Choroid plexus epithelial cell (primary cell): ENCODE measurements around the gene PARP16.

Experiments used
- DNase-seq: peaks from one replicate; pipeline ENCODE4 v3.0.0-alpha.2; 2010; ENCODE audit warnings: low read depth
- H3K4me3 ChIP-seq: 2 replicates; pipeline ENCODE4 v1.5.1; 2011; ENCODE audit warnings: low read depth, mild to moderate bottlenecking, control low read depth, low read length, moderate library complexity
- TF ChIP-seq, protein P1 (sequence below): conservative IDR thresholded peaks from 2 replicates; pipeline ENCODE4 v1.5.1; 2011; ENCODE audit warnings: low read depth, mild to moderate bottlenecking, control low read depth, inconsistent platforms, low read length, moderate library complexity

The PARP16 gene

DNA sequence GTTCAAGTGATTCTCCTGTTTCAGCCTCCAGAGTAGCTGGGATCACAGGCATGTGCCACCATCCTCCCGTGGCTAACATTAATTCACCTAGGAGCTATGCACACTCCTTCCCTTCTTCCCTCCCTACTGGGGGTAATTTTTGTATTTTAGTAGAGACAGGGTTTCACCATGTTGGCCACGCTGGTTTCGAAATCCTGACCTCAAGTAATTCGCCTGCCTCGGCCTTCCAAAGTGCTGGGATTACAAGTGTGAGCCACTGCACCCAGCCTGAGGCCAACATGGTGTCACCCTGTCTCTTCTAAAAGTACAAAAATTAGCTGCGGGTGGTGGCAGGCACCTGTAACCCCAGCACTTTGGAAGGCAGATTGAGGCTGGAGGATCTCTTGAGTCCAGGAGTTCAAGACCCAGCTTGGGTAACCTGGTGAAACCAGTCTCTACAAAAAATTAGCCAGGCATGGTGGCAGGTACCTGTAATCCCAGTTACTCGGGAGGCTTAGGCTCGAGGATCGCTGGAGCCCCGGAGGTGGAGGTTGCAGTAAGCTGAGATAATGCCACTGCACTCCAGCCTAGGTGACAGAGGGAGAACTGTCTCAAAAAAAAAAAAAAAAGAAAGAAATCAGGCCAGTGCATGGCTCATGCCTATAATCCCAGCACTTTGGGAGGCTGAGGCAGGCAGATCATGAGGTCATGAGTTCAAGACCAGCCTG lies 23.9 kb upstream of the PARP16 start:
- TF ChIP-seq, protein P1, sequence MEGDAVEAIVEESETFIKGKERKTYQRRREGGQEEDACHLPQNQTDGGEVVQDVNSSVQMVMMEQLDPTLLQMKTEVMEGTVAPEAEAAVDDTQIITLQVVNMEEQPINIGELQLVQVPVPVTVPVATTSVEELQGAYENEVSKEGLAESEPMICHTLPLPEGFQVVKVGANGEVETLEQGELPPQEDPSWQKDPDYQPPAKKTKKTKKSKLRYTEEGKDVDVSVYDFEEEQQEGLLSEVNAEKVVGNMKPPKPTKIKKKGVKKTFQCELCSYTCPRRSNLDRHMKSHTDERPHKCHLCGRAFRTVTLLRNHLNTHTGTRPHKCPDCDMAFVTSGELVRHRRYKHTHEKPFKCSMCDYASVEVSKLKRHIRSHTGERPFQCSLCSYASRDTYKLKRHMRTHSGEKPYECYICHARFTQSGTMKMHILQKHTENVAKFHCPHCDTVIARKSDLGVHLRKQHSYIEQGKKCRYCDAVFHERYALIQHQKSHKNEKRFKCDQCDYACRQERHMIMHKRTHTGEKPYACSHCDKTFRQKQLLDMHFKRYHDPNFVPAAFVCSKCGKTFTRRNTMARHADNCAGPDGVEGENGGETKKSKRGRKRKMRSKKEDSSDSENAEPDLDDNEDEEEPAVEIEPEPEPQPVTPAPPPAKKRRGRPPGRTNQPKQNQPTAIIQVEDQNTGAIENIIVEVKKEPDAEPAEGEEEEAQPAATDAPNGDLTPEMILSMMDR: no peak
- peak; percentile 51 for DNase-seq
- H3K4me3 ChIP-seq: no peak overlapping the region

- no peak overlapping the region for H3K4me3 ChIP-seq
- peak; percentile 75 for DNase-seq
- TF ChIP-seq, protein P1: no peak
Measured at GRCh38 chr15:65309882-65310418, 23.3 kb upstream of the PARP16 start.

DNA sequence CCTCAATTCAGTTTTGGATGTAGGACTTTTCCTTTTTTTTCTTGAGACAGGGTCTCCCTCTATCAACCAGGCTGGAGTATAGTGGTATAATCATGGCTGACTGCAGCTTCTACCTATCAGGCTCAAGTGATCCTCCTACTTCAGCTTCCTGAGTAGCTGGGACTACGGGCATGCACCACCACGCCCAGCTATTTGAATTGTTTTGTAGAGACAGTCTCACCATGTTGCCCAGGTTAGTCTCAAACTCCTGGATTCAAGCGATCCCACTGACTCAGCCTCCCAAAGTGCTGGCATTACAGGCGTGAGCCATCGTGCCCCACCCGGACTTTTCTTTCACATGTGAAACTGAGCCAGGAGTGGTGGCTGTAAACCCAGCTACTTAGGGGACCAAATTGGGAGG lies 21.3 kb upstream of the PARP16 start:
- TF ChIP-seq, protein P1: no peak
- H3K4me3 ChIP-seq: no peak overlapping the region
- no peak for DNase-seq

DNA sequence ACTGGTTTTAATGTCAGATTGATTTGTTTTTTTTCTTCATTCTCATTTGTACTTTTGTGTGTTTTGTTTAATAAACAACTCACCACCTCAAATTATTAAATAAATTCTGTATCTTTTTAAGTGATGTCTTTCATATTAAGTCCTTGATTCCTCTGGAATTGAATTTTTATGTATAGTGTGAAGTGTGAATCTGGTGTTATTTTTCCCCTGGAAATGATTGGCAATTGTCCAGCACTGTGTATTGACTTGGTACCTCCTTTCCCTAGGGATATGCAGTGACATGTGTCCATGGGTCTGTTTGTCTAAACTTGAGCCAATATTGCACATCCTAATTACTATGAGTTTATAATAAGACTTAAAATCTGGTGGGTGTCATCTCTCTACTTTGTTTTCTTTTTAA lies 19.9 kb upstream of the PARP16 start:
- H3K4me3 ChIP-seq: no peak overlapping the region
- TF ChIP-seq, protein P1: no peak
- DNase-seq: no peak

- DNase-seq: no peak
- TF ChIP-seq, protein P1: no peak
- no peak overlapping the region for H3K4me3 ChIP-seq
Measured at GRCh38 chr15:65305776-65306175, 19.1 kb upstream of the PARP16 start.

GRCh38 chr15:65305150-65305758 lies 18.6 kb upstream of the PARP16 start:
- H3K4me3 ChIP-seq: no peak overlapping the region
- TF ChIP-seq, protein P1: no peak
- DNase-seq: no peak
